HTR-8/SVneo (cell line): ENCODE results near the gene GDAP1L1.
A peak's percentile ranks its signal among the peaks of the same experiment; 100 is the strongest.
"Not testable (repeated sequence)": the region's sequence is repeated elsewhere in the genome, so short reads cannot be mapped to it uniquely, and the experiment has no call there.

Experiments used
- DNase-seq: peaks from one replicate; pipeline ENCODE4 v3.0.0; 2011; ENCODE audit warnings: low spot score, mixed read lengths; ENCODE audit not compliant: insufficient read length
- FAIRE-seq: peaks from 2 replicates; lab custom pipeline; 2011; peaks lifted over from hg19 to GRCh38; lab: Jason Lieb, UNC

The GDAP1L1 gene

GRCh38 chr20:44288252-44288651, 41.1 kb downstream of the GDAP1L1 start:
- no peak for DNase-seq
- FAIRE-seq = no peak

- DNase-seq = no peak
- peak; percentile 13 for FAIRE-seq
Observed at GRCh38 chr20:44291754-44292153, 44.6 kb downstream of the GDAP1L1 start.

- DNase-seq (no peak), FAIRE-seq (peak; percentile 28)
Observed at GRCh38 chr20:44296011-44296410, 48.9 kb downstream of the GDAP1L1 start.

- FAIRE-seq (peak; percentile 88), DNase-seq (no peak)
Observed at GRCh38 chr20:44297721-44298120, 50.6 kb downstream of the GDAP1L1 start.

- not testable (repeated sequence) for FAIRE-seq, DNase-seq
Observed at GRCh38 chr20:44299011-44299535, 52.0 kb downstream of the GDAP1L1 start.

GRCh38 chr20:44301285-44301684, 54.2 kb downstream of the GDAP1L1 start:
- DNase-seq (no peak), FAIRE-seq (peak; percentile 23)

GRCh38 chr20:44302026-44302669, 55.0 kb downstream of the GDAP1L1 start:
- DNase-seq (no peak), FAIRE-seq (peak; percentile 63)

- FAIRE-seq = no peak
- DNase-seq = no peak
Observed at GRCh38 chr20:44302736-44303135, 55.6 kb downstream of the GDAP1L1 start.

- no peak for DNase-seq
- peak; percentile 71 for FAIRE-seq
Observed at GRCh38 chr20:44304383-44304782, 57.3 kb downstream of the GDAP1L1 start.

GRCh38 chr20:44306927-44307326, 59.8 kb downstream of the GDAP1L1 start:
- FAIRE-seq (peak; percentile 23), DNase-seq (no peak)

GRCh38 chr20:44309763-44310663, 62.9 kb downstream of the GDAP1L1 start:
- FAIRE-seq = peak; percentile 20

GRCh38 chr20:44310664-44311639, 63.8 kb downstream of the GDAP1L1 start, which contains the start of gene FITM2:
Gene FITM2, minus strand, starts transcription at chr20:44311202. Its CDS starts 54 bp downstream, at chr20:44311148.
- DNase-seq (peak; percentile 100), FAIRE-seq (peak; percentile 100)

More at GRCh38 chr20:44309763-44310663, 62.9 kb downstream of the GDAP1L1 start:
- DNase-seq = no peak

GRCh38 chr20:44314870-44315269, 67.8 kb downstream of the GDAP1L1 start:
- DNase-seq (no peak), FAIRE-seq (peak; percentile 55)

- DNase-seq = no peak
Observed at GRCh38 chr20:44319839-44320422, 72.8 kb downstream of the GDAP1L1 start.

GRCh38 chr20:44324343-44324742, 77.2 kb downstream of the GDAP1L1 start:
- FAIRE-seq (peak; percentile 94), DNase-seq (no peak)

More at GRCh38 chr20:44319839-44320422, 72.8 kb downstream of the GDAP1L1 start:
- FAIRE-seq = peak; percentile 44

- FAIRE-seq = peak; percentile 86
- no peak for DNase-seq
Observed at GRCh38 chr20:44326391-44327159, 79.5 kb downstream of the GDAP1L1 start.

GRCh38 chr20:44327748-44328147, 80.6 kb downstream of the GDAP1L1 start:
- FAIRE-seq, DNase-seq: not testable (repeated sequence)

GRCh38 chr20:44328428-44328827, 81.3 kb downstream of the GDAP1L1 start:
- no peak for DNase-seq
- FAIRE-seq = peak; percentile 74
